Subcutaneous adipose tissue (tissue), 4 donors: ENCODE results near the gene GFRA1. TPM values are rescaled to one million over a fixed set of nuclear protein-coding genes. Genes with fewer than 3 reads are reported as not detected.

Experiments used
- total RNA-seq, 4 donors: library from RNA; depleted of rRNA; stranded (reverse); fragments of >200 nt; gene quantifications; one replicate each; pipeline ENCODE4 v1.1.0, GENCODE V29; 2016
- TF ChIP-seq, protein P1 (sequence below): fragments of 450-650 bp; IDR thresholded peaks from one replicate; pipeline ENCODE4 v1.5.1; 2016; ENCODE audit warnings: low read depth, mild to moderate bottlenecking, control low read depth, antibody characterized with exemption, moderate library complexity

GFRA1 gene
- total RNA-seq, 4 donors from 2014 or later: 47.8 to 152 (median 69.4) TPM

- TF ChIP-seq, protein P1, sequence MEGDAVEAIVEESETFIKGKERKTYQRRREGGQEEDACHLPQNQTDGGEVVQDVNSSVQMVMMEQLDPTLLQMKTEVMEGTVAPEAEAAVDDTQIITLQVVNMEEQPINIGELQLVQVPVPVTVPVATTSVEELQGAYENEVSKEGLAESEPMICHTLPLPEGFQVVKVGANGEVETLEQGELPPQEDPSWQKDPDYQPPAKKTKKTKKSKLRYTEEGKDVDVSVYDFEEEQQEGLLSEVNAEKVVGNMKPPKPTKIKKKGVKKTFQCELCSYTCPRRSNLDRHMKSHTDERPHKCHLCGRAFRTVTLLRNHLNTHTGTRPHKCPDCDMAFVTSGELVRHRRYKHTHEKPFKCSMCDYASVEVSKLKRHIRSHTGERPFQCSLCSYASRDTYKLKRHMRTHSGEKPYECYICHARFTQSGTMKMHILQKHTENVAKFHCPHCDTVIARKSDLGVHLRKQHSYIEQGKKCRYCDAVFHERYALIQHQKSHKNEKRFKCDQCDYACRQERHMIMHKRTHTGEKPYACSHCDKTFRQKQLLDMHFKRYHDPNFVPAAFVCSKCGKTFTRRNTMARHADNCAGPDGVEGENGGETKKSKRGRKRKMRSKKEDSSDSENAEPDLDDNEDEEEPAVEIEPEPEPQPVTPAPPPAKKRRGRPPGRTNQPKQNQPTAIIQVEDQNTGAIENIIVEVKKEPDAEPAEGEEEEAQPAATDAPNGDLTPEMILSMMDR: no peak
Measured at GRCh38 chr10:116100984-116101383, 172.0 kb downstream of the GFRA1 start.

DNA sequence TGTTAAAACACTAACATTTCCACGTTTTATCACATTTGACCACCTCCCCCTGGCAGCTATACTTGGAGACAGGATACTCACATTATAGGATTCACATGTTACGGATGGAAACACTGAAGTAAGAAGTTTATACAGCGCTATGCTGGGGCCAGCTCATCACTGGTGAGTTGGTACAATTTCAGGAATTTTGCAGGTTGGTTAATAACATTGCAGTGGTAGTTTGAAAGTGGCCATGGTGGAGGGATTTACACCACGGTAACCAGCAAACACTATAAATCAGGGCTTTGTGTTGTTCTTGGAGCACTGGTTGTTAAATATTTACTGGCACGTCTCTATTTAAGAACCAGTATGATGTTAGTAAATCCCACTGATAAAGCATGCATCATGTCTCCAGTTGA, 174.0 kb downstream of the GFRA1 start:
- TF ChIP-seq, protein P1: no peak

GRCh38 chr10:116098411-116099022, 174.5 kb downstream of the GFRA1 start:
- TF ChIP-seq, protein P1: no peak

DNA sequence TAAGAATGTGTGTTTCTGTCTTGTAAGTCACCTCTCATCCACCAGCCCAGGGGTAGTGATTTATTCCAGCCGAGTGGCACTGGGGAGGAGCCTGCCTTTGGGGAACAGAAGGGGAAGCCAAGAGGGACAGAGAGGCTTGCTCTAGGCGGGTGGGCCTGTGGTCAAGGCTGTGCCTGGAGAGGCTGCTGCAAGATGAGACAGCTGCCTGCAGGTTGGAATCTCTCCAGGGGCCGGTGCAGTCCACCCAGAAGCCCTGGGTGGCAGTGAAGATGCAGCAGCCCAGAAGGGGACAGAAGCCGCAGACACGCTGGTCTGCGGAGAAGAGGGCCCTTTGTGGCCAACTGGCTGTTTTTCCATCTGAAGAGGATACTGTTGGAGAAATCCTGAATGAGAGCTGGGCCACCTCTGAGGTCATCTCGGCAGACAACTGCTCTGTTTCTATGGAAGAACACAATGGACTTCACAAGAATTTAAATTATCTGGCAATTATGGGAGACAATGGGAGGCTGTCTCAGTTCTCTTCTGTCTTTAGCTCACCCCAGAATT, 175.7 kb downstream of the GFRA1 start:
- TF ChIP-seq, protein P1: no peak

DNA sequence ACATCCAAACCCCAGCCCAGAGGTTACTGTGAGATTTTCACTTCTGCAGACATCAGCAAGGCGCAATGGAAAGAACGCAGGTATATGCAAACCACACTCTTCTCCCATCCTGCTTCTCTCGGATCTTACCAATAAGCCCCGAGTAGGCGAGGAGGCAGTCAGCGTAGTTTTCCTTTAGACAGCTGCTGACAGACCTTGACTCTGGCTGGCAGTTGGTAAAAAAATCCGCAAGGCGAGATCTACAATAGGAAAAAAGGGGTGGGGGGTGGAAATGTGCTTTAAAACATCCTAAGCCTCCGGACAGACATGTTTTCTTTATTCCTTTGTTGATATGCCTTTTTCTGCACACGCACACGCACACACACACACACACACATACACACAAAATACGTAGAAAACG, 176.5 kb downstream of the GFRA1 start:
- TF ChIP-seq, protein P1: no peak

GRCh38 chr10:116094356-116094755, 178.7 kb downstream of the GFRA1 start:
- TF ChIP-seq, protein P1: no peak

DNA sequence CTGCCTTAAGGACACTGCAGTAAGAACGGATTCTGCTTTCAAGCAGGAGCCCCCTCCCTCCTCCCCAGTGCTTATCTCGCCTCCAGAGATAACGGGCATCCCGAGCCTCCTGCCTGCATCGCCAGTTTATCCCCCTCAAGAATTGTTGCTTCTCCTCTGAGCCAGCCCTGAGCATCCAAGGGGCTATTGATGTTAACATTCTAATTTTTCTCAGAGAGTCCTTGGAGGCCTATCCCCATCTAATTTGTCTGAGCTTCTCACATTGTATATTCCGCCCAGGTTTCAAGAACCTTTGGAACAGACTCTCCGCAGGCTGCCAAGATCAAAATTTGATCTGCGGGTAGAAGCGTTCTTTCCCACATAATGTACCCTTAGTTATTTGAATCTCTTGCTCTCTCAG, 180.0 kb downstream of the GFRA1 start:
- TF ChIP-seq, protein P1: no peak
